A549 (cell line): ENCODE results near the gene GRAP2. TPM values are rescaled to one million over a fixed set of nuclear protein-coding genes. Genes with fewer than 3 reads are reported as not detected.

ENCODE experiments used
- ATAC-seq, 2 experiments: fragments of 200-7000 bp in 1 of 2; fragments of >200 bp in 1 of 2; cut with Nextera tagmentation in 1 of 2; cut with Tn5 transposase in 1 of 2; 3 replicates each; pipeline versions ENCODE4 v1.8.0 to v1.9.1; 2018 to 2020; ENCODE audit warnings: mild to moderate bottlenecking in 1 of 2, moderate library complexity in 1 of 2
- CTCF ChIA-PET: fragments of 300-600 bp; sonication (Branson Sonifier 250); formaldehyde crosslinking; extraction: SDS; loops from one replicate; lab custom pipeline; 2021; ENCODE audit warnings: antibody characterized with exemption, inconsistent platforms; lab: Yijun Ruan, JAX
- POLR2A ChIA-PET: fragments of 350-600 bp; formaldehyde crosslinking; extraction: SDS; loops from one replicate; lab custom pipeline; 2021; ENCODE audit warnings: antibody characterized with exemption, inconsistent platforms; lab: Yijun Ruan, JAX
- DNase-seq, 2 experiments: peaks; one replicate each; pipeline versions ENCODE4 v3.0.0 to v3.0.0-alpha.2; 2011 to 2016; ENCODE audit warnings: low read depth in 1 of 2, low spot score in 1 of 2
- FAIRE-seq: peaks from 2 replicates; lab custom pipeline; 2011; peaks lifted over from hg19 to GRCh38; lab: Jason Lieb, UNC
- H3K27ac ChIP-seq, 2 experiments: fragments of >200 bp; sonication (Bioruptor Twin); formaldehyde crosslinking; 3 replicates each; pipeline ENCODE4 v1.5.1; 2016 to 2017
- H3K4me1 ChIP-seq: fragments of >200 bp; sonication (Bioruptor Twin); formaldehyde crosslinking; 3 replicates; pipeline ENCODE4 v1.6.1; 2016
- H3K4me2 ChIP-seq: fragments of >200 bp; sonication (Bioruptor Twin); formaldehyde crosslinking; 3 replicates; pipeline ENCODE4 v1.6.1; 2016
- H3K4me3 ChIP-seq: fragments of >200 bp; sonication (Bioruptor Twin); formaldehyde crosslinking; 3 replicates; pipeline ENCODE4 v1.5.1; 2016
- H3K9me3 ChIP-seq: fragments of >200 bp; sonication (Bioruptor Twin); formaldehyde crosslinking; 3 replicates; pipeline ENCODE4 v1.6.1; 2016
- ATOH8 ChIP-seq: fragments of 250-450 bp; sonication (Bioruptor Pico); IDR thresholded peaks from 2 replicates; pipeline ENCODE4 v1.5.0; 2020; ENCODE audit warnings: low read depth, mild to moderate bottlenecking, moderate library complexity
- CBX2 ChIP-seq: fragments of 200-600 bp; sonication (generic); IDR thresholded peaks from 2 replicates; pipeline ENCODE4 v1.6.1; 2016; ENCODE audit warnings: low read depth, mild to moderate bottlenecking, borderline replicate concordance
- EHF ChIP-seq: fragments of 250-450 bp; sonication (Bioruptor Pico); IDR thresholded peaks from 2 replicates; pipeline ENCODE4 v1.5.0; 2020; ENCODE audit warnings: mild to moderate bottlenecking
- EHMT2 ChIP-seq: fragments of 200-600 bp; sonication (generic); IDR thresholded peaks from 2 replicates; pipeline ENCODE4 v1.6.1; 2016; ENCODE audit warnings: antibody characterized with exemption, low read depth, mild to moderate bottlenecking, moderate library complexity
- ESRRA ChIP-seq: fragments of 150-350 bp; IDR thresholded peaks from 2 replicates; pipeline ENCODE4 v1.6.1; 2014; ENCODE audit warnings: mild to moderate bottlenecking, low read length, borderline replicate concordance
- FOSB ChIP-seq: fragments of 250-450 bp; sonication (Bioruptor Pico); IDR thresholded peaks from 2 replicates; pipeline ENCODE4 v1.5.0; 2020; ENCODE audit warnings: mild to moderate bottlenecking, moderate library complexity
- FOSL2 ChIP-seq, 2 experiments: fragments of 450-650 bp in 1 of 2; fragments of >200 bp in 1 of 2; sonication (Bioruptor Twin) in 1 of 2; formaldehyde crosslinking; IDR thresholded peaks; 2 replicates each; pipeline versions ENCODE4 v1.5.0 to v1.6.1; 2016 to 2020; ENCODE audit warnings: mild to moderate bottlenecking in 1 of 2, moderate library complexity in 1 of 2
- FOXS1 ChIP-seq: fragments of 250-450 bp; sonication (Bioruptor Pico); IDR thresholded peaks from 2 replicates; pipeline ENCODE4 v1.5.0; 2020; ENCODE audit warnings: mild to moderate bottlenecking, moderate library complexity
- GATA3 ChIP-seq: IDR thresholded peaks from 2 replicates; pipeline ENCODE4 v1.6.1; 2012; ENCODE audit warnings: borderline replicate concordance
- HOXA7 ChIP-seq: fragments of 250-450 bp; sonication (Bioruptor Pico); IDR thresholded peaks from 2 replicates; pipeline ENCODE4 v1.5.0; 2020; ENCODE audit warnings: mild to moderate bottlenecking, moderate library complexity
- HOXB13 ChIP-seq: fragments of 250-450 bp; sonication (Bioruptor Pico); IDR thresholded peaks from 2 replicates; pipeline ENCODE4 v1.5.0; 2020; ENCODE audit warnings: low read depth, mild to moderate bottlenecking, moderate library complexity
- JUN ChIP-seq, 2 experiments: fragments of >200 bp; sonication (Bioruptor Twin); formaldehyde crosslinking; IDR thresholded peaks; 2 replicates in 1 of 2; 3 replicates in 1 of 2; pipeline ENCODE4 v1.6.1; 2016 to 2017
- JUNB ChIP-seq: fragments of >200 bp; sonication (Bioruptor Twin); formaldehyde crosslinking; IDR thresholded peaks from 2 replicates; pipeline ENCODE4 v1.6.1; 2016
- KDM5A ChIP-seq: fragments of 200-600 bp; sonication (generic); IDR thresholded peaks from 2 replicates; pipeline ENCODE4 v1.6.1; 2016; ENCODE audit warnings: antibody characterized with exemption, mild to moderate bottlenecking
- MAZ ChIP-seq: fragments of 150-350 bp; IDR thresholded peaks from 2 replicates; pipeline ENCODE4 v1.6.1; 2014; ENCODE audit warnings: antibody characterized with exemption, low read depth, low read length, borderline replicate concordance
- MYC ChIP-seq: IDR thresholded peaks from 2 replicates; pipeline ENCODE4 v1.6.1; 2012; ENCODE audit warnings: mild to moderate bottlenecking, inconsistent platforms, low read length, improper control_type of control experiment, borderline replicate concordance
- NFE2L2 ChIP-seq: fragments of 150-350 bp; conservative IDR thresholded peaks from 2 replicates; pipeline ENCODE4 v1.6.1; 2014; ENCODE audit warnings: low read length
- NPAS2 ChIP-seq: fragments of 250-450 bp; sonication (Bioruptor Pico); IDR thresholded peaks from 2 replicates; pipeline ENCODE4 v1.8.0; 2022; ENCODE audit warnings: mild to moderate bottlenecking, moderate library complexity, borderline replicate concordance
- RAD21 ChIP-seq, 2 experiments: fragments of >200 bp in 1 of 2; sonication (Bioruptor Twin) in 1 of 2; formaldehyde crosslinking in 1 of 2; IDR thresholded peaks in 1 of 2; conservative IDR thresholded peaks in 1 of 2; 2 replicates in 1 of 2; 3 replicates in 1 of 2; pipeline ENCODE4 v1.6.1; 2012 to 2018; ENCODE audit warnings: inconsistent platforms in 1 of 2
- REST ChIP-seq: fragments of 200-600 bp; sonication (generic); IDR thresholded peaks from 2 replicates; pipeline ENCODE4 v1.6.1; 2016; ENCODE audit warnings: antibody characterized with exemption, mild to moderate bottlenecking, moderate library complexity
- RFX5 ChIP-seq: fragments of 450-650 bp; IDR thresholded peaks from 2 replicates; pipeline ENCODE4 v1.7.1; 2014; ENCODE audit warnings: antibody characterized with exemption, mild to moderate bottlenecking, moderate library complexity
- RNF2 ChIP-seq: fragments of 200-600 bp; sonication (generic); IDR thresholded peaks from 2 replicates; pipeline ENCODE4 v1.6.1; 2016; ENCODE audit warnings: low read depth, mild to moderate bottlenecking, antibody characterized with exemption, moderate library complexity, borderline replicate concordance
- SMC3 ChIP-seq: fragments of >200 bp; sonication (Bioruptor Twin); formaldehyde crosslinking; IDR thresholded peaks from 3 replicates; pipeline ENCODE4 v1.6.1; 2018; ENCODE audit warnings: inconsistent platforms
- SREBF2 ChIP-seq: fragments of 450-650 bp; IDR thresholded peaks from 2 replicates; pipeline ENCODE4 v1.6.1; 2014; ENCODE audit warnings: mild to moderate bottlenecking, moderate library complexity
- TP53 ChIP-seq: fragments of 250-450 bp; sonication (Bioruptor Pico); IDR thresholded peaks from 2 replicates; pipeline ENCODE4 v1.5.0; 2021; ENCODE audit warnings: mild to moderate bottlenecking, moderate library complexity
- ZC3H11A ChIP-seq: fragments of 450-650 bp; IDR thresholded peaks from 2 replicates; pipeline ENCODE4 v1.6.1; 2014; ENCODE audit warnings: antibody characterized with exemption, mild to moderate bottlenecking
- ZNF302 ChIP-seq: fragments of 250-450 bp; sonication (Bioruptor Pico); IDR thresholded peaks from 2 replicates; pipeline ENCODE4 v1.9.0; 2021; ENCODE audit warnings: inconsistent platforms, mild to moderate bottlenecking, moderate library complexity
- WGBS: methylation state at CpG from one replicate; pipeline ENCODE4 v1.1.6; 2017; ENCODE audit errors: missing lambda C conversion rate; 5-methylcytosine and 5-hydroxymethylcytosine counted together
- polyA plus RNA-seq, 4 experiments: library from polyadenylated mRNA; depleted of rRNA in 3 of 4; stranded (reverse); fragments of >200 nt; fragmentation: RNase III in 1 of 4; extraction: RNeasy Plus Mini Kit Qiagen cat#74134 plus additional on column Dnase treatment in 1 of 4; gene quantifications; 2 replicates in 3 of 4; 3 replicates in 1 of 4; pipeline ENCODE4 v1.2.3, GENCODE V29; 2011 to 2017
- TF ChIP-seq, protein P1 (sequence below): IDR thresholded peaks from 2 replicates; pipeline ENCODE4 v1.6.1; 2012
- TF ChIP-seq, protein P2 (sequence below): fragments of >200 bp; sonication (Bioruptor Twin); formaldehyde crosslinking; IDR thresholded peaks from 2 replicates; pipeline ENCODE4 v1.6.1; 2016

Gene GRAP2
- polyA plus RNA-seq, 2 of the 4 experiments (the other 2 are of a cell fraction): not detected

- ChIA-PET CTCF (interaction anchor here (0.5 kb wide), 1 partner anchor 201 kb away, joined by 3 read pairs; no protein-coding TSS in a partner anchor), POLR2A (no interaction called here)
- Histone ChIP-seq H3K4me1 (no peaks in the 10 kb centered on the region), H3K4me2 (no peak overlapping the region), H3K9me3 (no peaks in the 10 kb centered on the region), H3K4me3 (no peak overlapping the region), H3K27ac (no peak overlapping the region)
- WGBS: 41% methylated on average over 4 of the region's 4 CpGs
- ATAC-seq: no peak
- DNase-seq: no peak
- no peak for TF ChIP-seq SREBF2
- no peak for TF ChIP-seq ZC3H11A
- TF ChIP-seq HOXA7: no peak
- TF ChIP-seq EHF: no peak
- TF ChIP-seq ATOH8: no peak
- no peak for TF ChIP-seq JUNB
- TF ChIP-seq ZNF302: no peak
- no peak for TF ChIP-seq CBX2
- TF ChIP-seq, protein P1, sequence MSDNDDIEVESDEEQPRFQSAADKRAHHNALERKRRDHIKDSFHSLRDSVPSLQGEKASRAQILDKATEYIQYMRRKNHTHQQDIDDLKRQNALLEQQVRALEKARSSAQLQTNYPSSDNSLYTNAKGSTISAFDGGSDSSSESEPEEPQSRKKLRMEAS: no peak
- no peak for TF ChIP-seq FOSB (CRISPR knock-in tag)
- TF ChIP-seq NPAS2 (CRISPR knock-in tag): no peak
- no peak for TF ChIP-seq GATA3
- TF ChIP-seq TP53 (CRISPR knock-in tag): no peak
- FAIRE-seq: no peak
These were observed 4.0 kb downstream of the GRAP2 start for GRCh38 chr22:39904862-39905261.

GRCh38 chr22:39905687-39906086 is 4.8 kb downstream of the GRAP2 start:
- H3K9me3 ChIP-seq: no peaks in the 10 kb centered on the region
- ChIA-PET POLR2A (no interaction called here), CTCF (no interaction called here)
- H3K4me2 ChIP-seq: no peak overlapping the region
- ATAC-seq (no peak), DNase-seq (no peak), FAIRE-seq (no peak)
- no peak overlapping the region for H3K4me3 ChIP-seq
- 49% methylated on average over 3 of the region's 3 CpGs for WGBS
- H3K27ac ChIP-seq: no peak overlapping the region
- no peaks in the 10 kb centered on the region for H3K4me1 ChIP-seq
- no peak for TF ChIP-seq RFX5
- no peak for TF ChIP-seq ATOH8
- no peak for TF ChIP-seq REST
- no peak for TF ChIP-seq FOSL2 (IDR thresholded peaks at IDR 0.05)
- no peak for TF ChIP-seq FOSL2 (CRISPR knock-in tag; IDR thresholded peaks at IDR 0.05)
- TF ChIP-seq RNF2: no peak
- TF ChIP-seq KDM5A: no peak
- TF ChIP-seq EHMT2: no peak
- TF ChIP-seq RAD21 (conservative IDR thresholded peaks at IDR 0.05 in 1 of 2, IDR thresholded peaks at IDR 0.05 in 1 of 2): no peak
- TF ChIP-seq, protein P2, sequence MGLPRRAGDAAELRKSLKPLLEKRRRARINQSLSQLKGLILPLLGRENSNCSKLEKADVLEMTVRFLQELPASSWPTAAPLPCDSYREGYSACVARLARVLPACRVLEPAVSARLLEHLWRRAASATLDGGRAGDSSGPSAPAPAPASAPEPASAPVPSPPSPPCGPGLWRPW: no peak
- no peak for TF ChIP-seq FOXS1
- TF ChIP-seq JUNB: no peak
- TF ChIP-seq GATA3: no peak
- no peak for TF ChIP-seq MYC
- no peak for TF ChIP-seq ESRRA
- TF ChIP-seq SMC3: no peak
- no peak for TF ChIP-seq TP53 (CRISPR knock-in tag)
- TF ChIP-seq JUN (IDR thresholded peaks at IDR 0.05): no peak
- no peak for TF ChIP-seq HOXB13 (CRISPR knock-in tag)
- TF ChIP-seq NFE2L2: no peak
- no peak for TF ChIP-seq MAZ
